ENCODE measurements around the gene BAIAP2.

DNA sequence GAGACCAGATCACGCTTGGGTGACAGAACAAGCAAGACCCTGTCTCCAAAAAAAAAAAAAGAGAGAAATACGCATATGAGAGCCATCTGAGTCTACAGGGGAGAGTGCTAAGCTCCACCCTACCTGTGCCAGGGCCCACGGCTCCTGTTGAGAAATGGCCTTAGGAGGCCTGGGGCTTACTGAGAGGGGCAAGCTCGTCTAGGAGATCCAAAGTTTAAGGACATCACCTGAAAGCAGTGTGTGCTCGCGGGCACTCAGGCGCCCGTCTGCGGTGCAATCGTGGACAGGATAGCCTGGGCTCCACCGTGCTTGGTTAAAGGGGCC lies 14.5 kb upstream of the BAIAP2 start:
- TF ChIP-seq POLR2AphosphoS5 (IDR thresholded peaks at IDR 0.05; ENCODE audit: insufficient read depth, low read depth, low read length) (no peak), CTCF (IDR thresholded peaks at IDR 0.05; ENCODE audit: extremely low read depth in 1 of 2, insufficient read depth in 1 of 2, low read depth in 1 of 2, low read length in 2 of 2) (no peak), MAX (IDR thresholded peaks at IDR 0.05; ENCODE audit: insufficient read depth, insufficient read length) (no peak)

Data from endothelial cell of umbilical vein (primary cell).